ENCODE measurements around the gene RABGAP1L.

GRCh38 chr1:174643206-174643605, 483.9 kb downstream of the RABGAP1L start:
- TF ChIP-seq CTCF (IDR thresholded peaks at IDR 0.05) (no peak), POLR2A (IDR thresholded peaks at IDR 0.05) (no peak)

All from Peyer's patch (tissue), 4 donors.